Measurements from ENCODE around the gene PMEL.

- TF ChIP-seq CTCF (optimal IDR thresholded peaks at IDR 0.05 in 1 of 3, IDR thresholded peaks at IDR 0.05 in 1 of 3, conservative IDR thresholded peaks at IDR 0.05 in 1 of 3; ENCODE audit: extremely low read depth in 1 of 3, insufficient read depth in 2 of 3, low read length in 3 of 3) (peak; percentile 73 to 91 (median 79)), EZH2 (IDR thresholded peaks at IDR 0.05; ENCODE audit: low read length) (no peak)
Measured at GRCh38 chr12:55955800-55956508, 9.9 kb downstream of the PMEL start.

Measured in keratinocyte (primary cell).